H1 (cell line): ENCODE results near the gene CRABP2. TPM values are rescaled to one million over a fixed set of nuclear protein-coding genes. Genes with fewer than 3 reads are reported as not detected.

Source experiments
- ASH2L ChIP-seq: fragments of 200-600, 300-600 bp; sonication (generic); IDR thresholded peaks from one replicate; pipeline ENCODE4 v1.7.1; 2017; ENCODE audit warnings: low read length
- CBX8 ChIP-seq: fragments of 300-800, 300-1000 bp; sonication (generic); IDR thresholded peaks from 2 replicates; pipeline ENCODE4 v1.7.1; 2016; ENCODE audit warnings: low read depth, low read length, borderline replicate concordance
- CEBPB ChIP-seq: IDR thresholded peaks from 2 replicates; pipeline ENCODE4 v1.6.1; 2012; ENCODE audit warnings: low read depth, low read length
- CHD7 ChIP-seq: fragments of 300-600 bp; sonication (generic); IDR thresholded peaks from 2 replicates; pipeline ENCODE4 v1.7.1; 2012; ENCODE audit warnings: low read length, moderate library complexity, mild to moderate bottlenecking, inconsistent platforms; ENCODE audit not compliant: insufficient replicate concordance
- E2F6 ChIP-seq: IDR thresholded peaks from 2 replicates; pipeline ENCODE4 v1.6.1; 2012; ENCODE audit warnings: inconsistent platforms
- EP300 ChIP-seq, 2 experiments: IDR thresholded peaks; 1 replicate in 1 of 2; 2 replicates in 1 of 2; pipeline ENCODE4 v1.6.1; 2011 to 2012; ENCODE audit warnings: low read depth in 2 of 2, low read length in 2 of 2, mild to moderate bottlenecking in 2 of 2, borderline replicate concordance in 1 of 2, inconsistent platforms in 1 of 2, moderate library complexity in 1 of 2
- EZH2 ChIP-seq: fragments of 200-600 bp; sonication (generic); IDR thresholded peaks from 2 replicates; pipeline ENCODE4 v1.7.1; 2012; ENCODE audit warnings: low read depth, mild to moderate bottlenecking, moderate library complexity, low read length, inconsistent platforms; ENCODE audit not compliant: severe bottlenecking
- KDM5A ChIP-seq: fragments of 200-600 bp; IDR thresholded peaks from 2 replicates; pipeline ENCODE4 v1.7.1; 2012; ENCODE audit warnings: mild to moderate bottlenecking, low read length, inconsistent platforms, mixed read lengths
- MAX ChIP-seq: IDR thresholded peaks from 2 replicates; pipeline ENCODE4 v1.6.1; 2012; ENCODE audit warnings: inconsistent platforms
- polyA plus RNA-seq, 7 experiments: library from polyadenylated mRNA; depleted of rRNA in 3 of 7; stranded (reverse) in 5 of 7; unstranded in 2 of 7; fragments of >200 nt in 5 of 7; fragments of 200-250 nt in 2 of 7; gene quantifications; 1 replicate in 5 of 7; 2 replicates in 1 of 7; 4 replicates in 1 of 7; pipeline versions ENCODE4 v1.2.1 to v1.2.3, GENCODE V29; 2011 to 2013; ENCODE audit warnings: missing spikeins in 2 of 7, mixed read lengths in 2 of 7
- total RNA-seq: library from RNA; stranded (reverse); fragmentation: NEBNext Ultra II Directional; extraction: Animal tissue kit (Norgen Biotek cat#: 25700); gene quantifications from 2 replicates; pipeline ENCODE4 v1.2.1, GENCODE V29; 2021

The CRABP2 gene
- total and polyA plus RNA-seq, 2 of the 8 experiments (the other 6 are each of a cell fraction or from before 2014, with no cell fraction given), result 69.2 to 119 TPM

GRCh38 chr1:156676820-156677615, 28.4 kb downstream of the CRABP2 start, which contains the start of gene NES (continued):
- TF ChIP-seq CHD7, result no peak
- TF ChIP-seq ASH2L, result peak; percentile 48
- peak; percentile 99 for TF ChIP-seq E2F6
- TF ChIP-seq KDM5A, result no peak
- no peak for TF ChIP-seq CBX8
- TF ChIP-seq MAX, result peak; percentile 95
- no peak for TF ChIP-seq CEBPB
- peak; percentile 21 for TF ChIP-seq EZH2
- peak in 1 of 2 experiments; percentile 19; a peak in 1 of 3 replicates for TF ChIP-seq EP300 (IDR thresholded peaks at IDR 0.05; ENCODE audit: borderline replicate concordance in 1 of 2, low read depth in 2 of 2, low read length in 2 of 2)
